T1000 (cell line): ENCODE measurements around the gene CDHR4.
"Not testable (repeated sequence)": the region's sequence is repeated elsewhere in the genome, so short reads cannot be mapped to it uniquely, and the experiment has no call there.

ENCODE experiments used
- DNase-seq: peaks from one replicate; lab custom pipeline; 2025; ENCODE audit warnings: mixed read lengths; lab: John Stamatoyannopoulos, UW

CDHR4 gene

DNA sequence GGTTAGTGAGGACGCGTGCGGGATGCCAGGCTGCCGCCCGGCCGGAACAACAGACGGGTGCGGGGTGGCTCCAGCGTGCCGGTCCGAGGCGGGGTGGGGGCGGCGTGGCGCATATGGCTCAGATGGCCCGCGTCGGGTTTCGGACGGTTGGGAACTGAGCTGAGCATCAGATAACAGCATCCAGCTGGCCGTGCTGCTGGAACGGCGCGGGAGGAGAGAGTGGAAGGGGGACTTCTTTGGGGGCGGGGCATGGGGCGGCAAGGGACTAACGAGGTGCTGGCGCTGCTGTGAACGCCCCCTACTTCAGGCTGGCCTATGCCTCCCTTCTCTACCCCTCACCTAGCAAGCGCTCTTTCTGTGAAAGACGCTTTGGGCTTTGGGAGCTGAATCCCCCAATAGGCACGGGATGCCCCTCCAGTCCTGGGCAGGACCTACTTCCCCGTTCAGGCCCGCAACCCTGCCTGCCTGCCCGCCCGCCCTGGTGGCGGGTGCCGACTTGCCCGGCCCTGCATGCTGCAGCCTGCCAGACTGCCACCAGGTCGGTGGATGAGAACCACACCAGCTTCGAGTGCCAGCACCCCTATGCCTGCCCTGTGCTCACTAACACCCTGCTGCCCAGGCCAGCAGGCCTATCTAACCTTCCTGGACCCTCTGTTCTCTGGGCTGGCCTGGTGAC, 3.9 kb upstream of the CDHR4 start:
- no peak for DNase-seq

DNA sequence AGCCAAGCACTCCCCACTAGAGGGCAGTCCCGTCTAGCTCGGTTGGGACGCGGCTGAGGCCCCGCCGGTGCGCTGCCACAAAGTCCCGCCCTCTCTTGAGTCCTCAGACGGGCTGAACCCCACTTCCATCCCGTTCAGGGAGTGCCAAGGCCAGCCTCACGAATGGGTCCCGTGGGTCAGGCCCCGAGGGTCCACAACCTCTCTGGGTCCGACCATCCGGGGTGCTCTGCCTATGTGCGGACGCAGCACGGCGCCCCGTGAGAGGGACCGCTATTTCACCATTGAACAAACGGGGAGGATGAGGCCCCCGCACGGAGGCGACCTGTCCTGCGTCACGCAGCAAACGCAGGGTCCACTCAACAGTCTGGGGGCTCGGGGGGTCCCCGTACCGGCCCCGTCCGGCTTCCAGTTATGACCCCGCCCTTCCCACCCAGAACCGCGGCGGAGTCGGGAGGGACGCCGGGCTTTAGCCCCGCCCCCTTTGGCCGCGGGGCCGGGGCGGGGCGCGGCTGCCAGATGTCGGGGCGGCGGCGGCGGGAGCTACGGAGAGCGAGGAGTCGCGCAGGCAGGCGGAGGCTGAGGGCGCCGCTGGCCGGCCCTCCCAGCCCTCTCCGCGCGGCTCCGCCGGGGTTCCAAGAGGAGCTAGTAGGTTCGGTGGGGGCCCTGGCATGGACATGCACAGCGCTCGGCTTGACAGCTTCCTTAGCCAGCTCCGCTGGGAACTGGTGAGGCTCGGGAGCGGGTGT, 3.2 kb upstream of the CDHR4 start, which contains the start of gene INKA1:
TSS of gene INKA1 (plus strand) at position 543 of the 746 bp plus-strand sequence. CDS start at position 675, 132 bp downstream.
- DNase-seq = peak; percentile 76

DNA sequence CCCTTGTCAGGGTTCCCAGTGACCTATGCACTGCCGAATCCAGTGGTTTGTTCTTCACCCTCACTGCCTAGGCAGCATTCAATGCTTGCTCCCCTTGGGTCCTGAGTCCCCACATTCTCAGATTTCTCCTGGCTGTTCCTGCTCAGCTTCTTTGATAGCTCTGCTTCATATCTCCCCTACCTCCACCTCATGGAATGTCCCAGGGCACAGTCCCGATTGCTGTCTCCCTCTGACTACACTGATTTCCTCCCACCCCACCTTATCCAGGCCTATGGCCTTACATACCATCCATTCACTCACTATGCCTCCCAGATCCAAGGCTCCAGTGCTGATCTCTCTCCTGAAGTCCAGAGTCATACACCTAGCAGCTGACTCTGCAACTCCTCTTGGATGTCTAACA, 1.5 kb upstream of the CDHR4 start:
- DNase-seq = no peak

DNA sequence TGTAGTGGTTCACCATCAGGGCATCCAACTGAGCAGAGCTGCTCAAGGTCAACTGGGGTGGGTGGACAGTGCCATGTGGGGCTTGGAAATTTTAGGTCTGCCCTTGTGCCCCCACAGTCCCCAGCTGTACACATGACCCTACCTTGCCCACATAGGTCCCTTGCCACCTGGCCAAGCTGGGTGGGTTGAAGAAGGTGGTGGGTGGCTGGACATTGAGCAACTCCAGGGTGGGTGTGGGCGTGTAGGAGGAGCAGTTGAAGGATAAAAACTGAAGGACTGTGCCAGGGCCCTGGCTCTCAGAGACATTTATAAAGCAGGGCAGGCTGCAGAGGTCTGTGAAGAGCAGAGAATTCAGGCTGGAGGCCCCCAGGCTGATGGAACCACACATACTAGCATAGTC, 568 bp downstream of the CDHR4 start:
- DNase-seq = no peak

DNA sequence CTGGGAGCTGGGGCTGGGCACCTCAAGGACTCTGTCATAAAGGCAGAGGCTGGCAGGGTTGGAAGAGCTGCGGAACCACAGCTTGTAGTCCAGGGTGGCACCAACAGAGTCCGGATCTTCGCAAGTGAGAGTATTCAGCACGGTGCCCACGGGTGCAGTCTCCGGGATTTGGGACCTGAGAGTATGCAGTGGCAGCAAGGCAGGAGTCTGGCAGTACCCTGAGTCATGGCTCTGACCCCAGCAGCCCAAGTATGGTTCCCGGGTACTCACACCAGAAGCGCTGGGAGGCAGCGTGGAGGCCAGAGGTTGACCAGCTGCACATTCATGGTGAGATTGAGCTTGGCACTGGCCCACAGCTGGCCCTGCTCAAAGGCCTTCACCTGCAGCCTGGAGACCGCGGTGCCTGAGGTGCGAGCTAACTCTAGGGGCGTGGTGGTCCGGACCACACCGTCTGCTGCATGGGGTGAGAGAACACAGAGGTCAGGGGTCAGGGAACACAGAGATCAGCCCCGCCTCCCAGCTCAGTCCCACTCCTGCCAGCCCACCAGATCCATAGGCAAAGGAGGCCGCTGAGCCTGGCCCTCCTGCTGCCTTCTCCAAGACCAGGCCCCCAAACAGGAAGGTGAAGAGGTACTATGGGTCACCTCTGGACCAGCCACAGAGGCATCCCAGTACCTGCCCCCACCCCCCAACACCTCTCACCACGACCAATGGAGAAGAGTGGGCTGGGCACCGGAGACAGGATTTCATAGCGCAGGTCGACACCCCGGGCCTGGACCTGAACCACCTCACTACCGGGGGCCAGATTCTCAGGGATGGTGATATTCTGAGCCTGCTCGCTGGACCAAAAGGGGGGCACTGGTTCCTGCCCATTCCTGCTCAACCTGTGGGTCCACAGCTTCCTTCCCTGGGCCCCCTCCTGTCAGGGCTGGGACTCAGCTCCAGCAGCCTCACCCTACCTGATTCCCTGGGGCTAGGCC, 4.5 kb downstream of the CDHR4 start:
- no peak for DNase-seq

DNA sequence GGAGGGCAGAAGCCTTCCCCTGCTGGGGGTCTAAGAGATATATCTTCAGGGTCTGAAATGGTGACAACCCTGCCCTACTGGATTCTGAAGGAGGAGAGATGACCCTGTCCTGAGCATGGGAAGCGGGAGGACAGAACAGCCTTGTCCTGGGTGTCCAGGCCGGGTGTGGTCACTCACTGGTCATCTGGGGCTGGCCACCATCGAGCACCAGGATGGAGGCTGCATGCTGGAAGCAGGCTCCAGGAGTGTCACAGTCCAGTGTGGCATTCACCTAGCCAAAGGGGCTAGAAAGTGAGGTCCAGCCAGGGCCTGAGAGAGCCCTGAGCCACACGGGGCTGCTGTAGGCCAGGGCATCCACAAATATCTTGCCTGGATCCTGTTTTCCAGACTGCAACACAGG, 5.2 kb downstream of the CDHR4 start:
- DNase-seq = no peak

DNA sequence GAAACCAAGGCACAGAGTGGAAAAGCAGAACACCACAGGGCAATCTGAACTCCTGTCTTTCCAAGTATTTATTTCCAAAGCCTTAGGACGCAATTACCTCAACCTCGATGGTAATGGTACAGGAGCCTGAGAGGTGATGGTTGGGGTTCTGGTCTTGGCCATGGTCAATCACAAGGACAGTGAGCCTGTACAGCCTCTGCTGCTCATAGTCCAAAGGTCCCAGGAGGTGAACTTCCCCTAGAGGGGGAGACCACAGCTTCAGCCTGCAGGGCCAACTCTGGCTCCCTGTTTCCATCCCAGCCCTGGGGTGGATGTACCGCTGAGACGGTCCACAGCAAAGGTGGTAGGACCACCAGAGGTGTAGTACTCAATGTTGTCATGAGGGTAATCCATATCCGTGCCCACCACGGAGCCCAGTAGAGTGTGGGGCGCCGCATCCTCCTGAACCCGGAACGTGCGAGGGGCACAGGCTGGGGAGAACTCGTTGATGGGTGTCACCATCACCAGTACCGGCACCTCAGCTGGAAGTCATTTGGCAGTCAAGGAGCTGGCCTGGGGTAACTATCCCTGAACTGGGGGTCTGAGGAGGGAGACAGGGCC, 6.1 kb downstream of the CDHR4 start:
- DNase-seq = no peak

DNA sequence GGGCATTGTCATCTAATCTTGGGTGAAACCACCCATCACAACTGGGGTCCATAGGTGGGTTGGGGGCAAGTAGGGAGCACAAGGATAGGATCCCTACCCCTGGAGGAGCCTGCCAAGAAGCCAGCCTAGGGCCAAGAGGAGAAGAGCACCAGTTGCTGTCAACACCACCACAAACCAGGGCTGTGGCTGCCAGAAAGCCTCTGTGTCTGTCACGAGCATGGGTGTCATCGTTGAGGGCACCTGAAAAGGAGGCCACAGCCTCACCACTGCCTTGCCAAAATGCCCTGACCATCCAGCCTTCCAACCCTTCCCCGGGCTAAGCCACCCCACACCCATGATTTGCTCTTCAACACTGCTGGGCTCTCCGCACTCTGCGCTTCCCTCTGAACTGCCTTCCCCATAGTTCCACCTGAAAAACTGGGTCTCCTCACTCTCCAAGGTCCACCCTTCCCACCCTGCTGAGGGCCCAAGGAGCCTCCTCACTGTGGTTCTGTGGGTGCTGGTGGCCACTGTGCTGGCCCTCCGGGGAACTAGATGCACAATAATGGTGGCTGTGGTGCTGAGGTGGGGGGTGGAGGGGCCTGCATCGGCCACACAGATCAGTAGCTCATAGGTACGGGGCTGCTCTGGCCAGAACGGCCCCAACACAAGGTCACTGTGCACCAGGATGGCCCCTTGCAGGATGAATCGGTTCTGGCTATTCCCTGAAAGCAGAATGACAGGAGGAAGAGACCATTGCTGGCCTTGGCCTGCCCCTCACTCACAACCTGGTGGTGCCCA, 7.1 kb downstream of the CDHR4 start:
- DNase-seq = no peak

DNA sequence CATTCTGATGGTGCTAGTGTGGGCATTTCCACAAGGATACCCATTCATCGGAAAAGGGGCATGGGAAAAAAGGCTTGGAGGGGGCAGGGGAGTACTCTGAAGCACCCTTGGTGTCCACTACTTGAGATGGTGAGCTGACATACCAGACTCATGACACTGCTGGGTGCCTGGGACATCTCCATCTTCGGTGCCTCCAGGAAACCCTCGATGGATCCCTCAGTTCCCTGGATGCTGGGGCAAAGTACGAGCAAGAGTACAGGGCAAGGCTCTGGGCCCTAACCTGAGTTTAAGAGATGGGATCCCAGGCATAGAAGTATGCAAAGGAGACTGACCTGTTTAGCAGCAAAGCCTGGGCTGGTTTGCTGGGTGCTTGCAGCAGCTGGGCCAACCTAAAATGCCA, 8.1 kb downstream of the CDHR4 start:
- no peak for DNase-seq

DNA sequence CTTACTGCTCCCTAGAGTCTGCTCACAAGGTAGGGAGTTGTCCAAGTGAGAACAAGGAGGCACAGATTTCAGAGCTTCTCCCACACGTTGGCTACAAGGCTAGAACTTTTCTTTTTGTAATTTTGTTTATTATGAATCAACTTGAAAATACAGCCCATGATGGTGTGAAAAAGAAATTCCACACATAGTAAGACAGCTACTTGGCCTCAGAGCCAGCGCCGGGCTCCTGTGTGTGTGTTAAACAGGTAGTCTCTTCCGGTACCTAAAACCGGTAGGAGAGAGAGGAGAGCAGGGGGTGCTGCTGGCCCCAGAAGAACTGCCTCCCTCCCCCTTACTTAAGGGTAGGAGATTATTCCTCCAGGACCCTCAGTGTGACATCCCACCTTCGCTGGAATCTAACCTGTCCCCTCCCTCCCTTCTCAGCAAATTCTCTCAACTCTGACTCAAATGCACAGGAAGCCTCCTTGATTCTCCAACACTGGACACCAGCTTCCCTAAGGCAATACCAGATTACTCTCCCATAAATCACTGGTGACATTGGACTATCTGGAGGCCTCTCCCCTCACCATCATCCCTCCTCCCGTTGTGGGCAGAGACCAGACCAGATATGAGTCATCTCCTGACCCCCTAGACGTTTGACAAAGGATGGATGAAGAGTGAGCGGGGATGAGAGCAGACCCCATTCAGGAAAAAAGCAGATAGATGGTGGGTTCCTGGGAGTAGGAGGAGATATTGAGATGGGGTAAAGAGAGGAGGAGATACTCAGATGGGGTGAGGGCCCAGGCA, 8.9 kb downstream of the CDHR4 start:
- DNase-seq = no peak

DNA sequence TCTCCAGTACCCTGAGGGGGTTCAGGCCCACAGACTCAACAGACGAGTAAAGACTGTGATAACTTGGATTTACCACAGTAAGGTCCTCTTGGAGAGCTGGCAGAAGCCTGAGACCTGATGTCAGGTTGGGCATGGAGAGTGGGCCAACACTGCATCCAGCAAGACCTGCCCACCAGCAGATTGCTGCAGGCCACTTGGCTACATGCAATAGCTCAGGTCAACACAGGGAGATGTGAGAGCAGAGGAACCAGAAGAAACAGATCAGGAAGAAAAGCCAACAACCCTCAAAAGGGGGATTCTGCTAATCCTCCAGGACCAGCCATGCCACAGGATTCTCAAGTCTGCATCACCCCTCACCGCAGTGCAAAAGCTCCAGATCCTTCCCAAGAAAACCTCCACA, 11.6 kb downstream of the CDHR4 start:
- DNase-seq = no peak

DNA sequence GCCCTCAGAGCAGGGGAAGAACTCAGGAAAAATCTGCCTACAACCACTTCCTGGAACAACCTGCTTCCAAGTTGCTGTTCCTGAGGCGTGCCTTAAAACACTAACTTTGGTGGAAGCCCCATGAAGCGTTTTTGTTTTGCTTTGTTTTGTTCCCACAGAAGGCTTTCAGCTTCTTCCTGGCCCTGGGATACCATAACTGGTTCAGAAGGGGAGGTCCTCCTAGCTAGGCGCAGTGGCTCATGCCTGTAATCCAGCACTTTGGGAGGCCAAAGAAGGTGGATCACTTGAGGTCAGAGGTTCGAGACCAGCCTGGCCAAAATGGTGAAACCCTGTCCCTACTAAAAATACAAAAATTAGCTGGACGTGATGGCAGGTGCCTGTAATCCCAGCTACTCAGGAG, 12.1 kb downstream of the CDHR4 start:
- no peak for DNase-seq

DNA sequence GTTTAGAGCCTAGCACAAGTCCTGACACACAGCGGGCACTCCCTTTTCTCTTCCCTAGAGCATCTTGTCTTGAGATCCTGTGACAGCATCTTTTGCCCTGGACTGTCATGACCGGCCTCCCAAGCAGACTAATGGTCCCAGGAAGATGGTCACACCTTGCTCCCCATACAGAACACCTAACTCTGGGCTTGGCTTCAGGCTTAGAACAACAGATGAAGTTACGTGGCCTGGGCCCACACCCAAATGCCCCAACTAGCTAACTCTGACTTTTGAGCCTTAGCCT, 12.6 kb downstream of the CDHR4 start:
- DNase-seq = no peak

DNA sequence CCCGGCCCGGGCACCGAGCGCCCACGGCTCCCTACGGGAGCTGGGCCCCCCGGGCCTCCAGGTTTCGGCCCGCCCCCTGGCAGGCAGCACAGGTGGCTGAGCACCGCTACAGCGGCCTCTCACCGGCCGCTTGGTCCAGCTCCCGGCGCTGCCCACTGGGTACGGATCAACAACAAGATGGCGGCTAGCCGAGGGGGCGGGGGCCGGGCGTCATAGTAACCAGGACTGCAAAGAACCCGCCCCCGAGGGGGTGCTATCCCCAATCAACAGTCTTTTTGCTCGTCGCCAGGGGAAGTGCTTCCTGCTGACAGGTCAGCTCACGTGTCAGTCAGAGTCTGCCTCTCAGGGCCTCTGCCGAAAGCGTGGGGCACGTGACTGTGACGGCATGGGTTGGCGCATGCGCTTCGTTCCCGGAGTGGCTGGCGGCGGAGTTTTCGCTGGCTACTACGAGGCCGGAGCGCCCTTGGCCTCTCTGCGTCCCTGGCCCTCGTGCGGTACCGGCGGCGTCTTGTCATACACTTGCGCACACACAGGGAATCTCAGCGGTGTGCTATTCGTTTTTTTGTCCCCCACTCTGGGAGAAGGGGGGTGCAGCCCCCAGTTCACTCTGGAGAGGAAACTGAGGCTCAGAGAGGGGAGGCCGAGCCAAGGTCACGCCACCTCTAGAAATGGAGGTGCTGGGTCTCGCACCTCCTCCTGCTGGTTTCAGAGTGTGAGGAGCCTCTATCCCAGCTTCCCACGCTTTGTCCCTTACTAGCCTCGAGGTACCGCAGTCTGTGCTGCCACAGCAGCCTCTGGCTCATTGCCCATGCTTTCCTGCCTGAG, 13.1 kb downstream of the CDHR4 start, which contains the start of gene IP6K1:
TSS of gene IP6K1 (minus strand) at position 186 of the 825 bp plus-strand sequence. CDS start 38,502 bp downstream, outside the sequence.
- peak; percentile 99 for DNase-seq

DNA sequence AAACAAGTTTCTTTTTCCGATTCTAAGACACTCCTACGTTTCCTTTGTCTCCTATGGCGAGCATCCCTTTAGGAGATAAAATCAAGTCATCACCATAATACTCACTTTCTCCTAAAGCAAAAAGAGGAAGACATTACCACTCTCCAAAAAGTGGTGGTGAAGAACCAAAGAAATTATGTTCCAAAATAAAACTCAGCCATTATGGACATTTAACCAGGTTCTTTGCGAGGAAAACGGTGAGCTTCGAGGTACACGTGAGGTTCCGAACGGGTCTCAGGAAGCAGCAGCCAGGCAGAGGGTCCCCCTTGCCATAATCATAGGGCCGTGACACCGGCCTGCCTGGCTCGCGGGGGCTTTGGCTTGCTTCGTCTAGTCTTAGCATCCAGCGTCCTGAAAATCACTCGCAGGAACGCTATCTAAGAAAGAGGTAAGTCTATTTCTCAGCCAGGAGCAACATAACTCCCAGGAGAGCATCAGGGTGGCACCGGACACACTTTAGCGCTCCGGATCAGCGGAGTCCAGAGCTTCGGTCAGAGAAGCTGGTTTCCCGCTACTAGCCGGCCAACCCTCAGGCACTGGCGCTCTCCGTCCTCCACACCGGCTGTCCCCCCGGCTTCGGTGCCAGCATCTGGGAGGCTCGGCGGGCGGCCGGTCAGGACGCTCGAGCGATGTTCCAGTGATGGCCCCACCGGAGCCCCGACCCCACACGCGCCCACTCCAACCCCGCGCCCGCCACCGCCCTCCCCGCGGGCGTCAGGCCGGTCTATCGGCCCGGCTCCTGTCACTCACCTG, 13.9 kb downstream of the CDHR4 start:
- peak; percentile 46 for DNase-seq

DNA sequence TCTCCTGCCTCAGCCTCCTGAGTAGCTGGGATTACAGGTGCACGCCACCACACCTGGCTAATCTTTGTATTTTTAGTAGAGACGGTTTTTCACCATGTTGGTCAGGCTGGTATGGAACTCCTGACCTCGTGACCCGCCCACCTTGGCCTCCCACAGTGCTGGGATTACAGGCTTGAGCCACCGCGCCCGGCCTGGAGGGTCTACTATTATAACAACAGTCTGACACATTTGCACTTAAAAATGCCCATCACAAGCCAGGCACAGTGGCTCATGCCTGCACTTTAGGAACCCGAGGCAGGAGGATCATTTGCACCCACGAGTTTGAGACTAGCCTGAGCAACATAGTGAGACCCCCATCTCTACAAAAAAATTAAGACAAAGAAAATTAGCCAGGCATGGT, 17.4 kb downstream of the CDHR4 start:
- not testable (repeated sequence) for DNase-seq

DNA sequence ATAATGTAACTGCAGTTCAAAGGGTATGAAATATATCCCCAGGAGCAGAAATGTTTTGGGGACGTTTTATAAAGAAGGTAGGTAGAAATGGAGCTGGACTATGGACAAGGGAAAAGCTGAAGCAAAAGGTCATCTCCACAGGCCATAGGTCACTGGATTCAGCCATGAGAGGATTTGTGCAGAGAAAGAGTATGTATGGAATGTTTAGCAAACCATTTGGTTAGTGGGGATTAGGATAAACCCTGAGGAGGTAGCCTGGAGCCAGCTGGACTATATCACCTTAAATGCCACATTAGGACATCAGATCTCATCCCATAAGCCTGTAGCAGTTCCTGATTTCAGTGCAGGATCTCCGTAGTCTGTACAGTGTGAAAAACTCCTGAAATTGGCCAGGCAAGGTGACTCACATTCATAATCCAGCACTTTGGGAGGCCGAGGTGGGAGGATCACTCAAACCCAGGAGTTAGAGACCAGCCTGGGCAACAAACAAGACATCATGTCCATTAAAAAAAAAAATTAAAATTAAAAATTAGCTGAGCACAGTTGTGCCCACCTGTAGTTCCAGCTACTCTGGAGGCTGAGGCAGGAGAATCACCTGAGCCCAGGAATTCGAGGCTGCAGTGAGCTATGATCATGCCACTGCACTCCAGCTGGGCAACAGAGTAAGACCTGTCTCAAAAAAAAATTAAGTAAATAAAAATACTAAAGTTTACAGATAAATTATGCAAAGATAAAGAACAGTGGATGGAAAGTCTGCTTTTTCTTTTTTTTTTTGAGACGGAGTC, 18.1 kb downstream of the CDHR4 start:
- no peak for DNase-seq

DNA sequence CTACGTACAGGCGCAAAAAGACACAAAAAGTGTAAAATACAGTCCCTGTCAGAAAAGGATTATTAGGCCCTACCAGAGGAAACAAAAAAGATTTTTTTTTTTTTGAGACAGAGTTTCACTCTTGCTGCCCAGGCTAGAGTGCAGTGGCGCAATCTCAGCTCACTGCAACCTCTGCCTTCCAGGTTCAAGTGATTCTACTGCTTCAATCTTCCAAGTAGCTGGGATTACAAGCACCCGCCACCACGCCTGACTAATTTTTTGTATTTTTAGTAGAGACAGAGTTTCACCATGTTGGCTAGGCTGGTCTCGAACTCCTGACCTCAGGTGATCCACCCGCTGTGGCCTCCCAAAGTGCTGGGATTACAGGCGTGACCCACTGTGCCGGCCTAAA, 18.7 kb downstream of the CDHR4 start:
- not testable (repeated sequence) for DNase-seq
